ENCODE results near the gene PKD1.
A peak's percentile ranks its signal among the peaks of the same experiment; 100 is the strongest.

The PKD1 gene

GRCh38 chr16:2170080-2170479, 34.4 kb upstream of the PKD1 start:
- no peak for DNase-seq (ENCODE audit: low spot score)

- DNase-seq (ENCODE audit: low spot score): no peak
These were observed 31.5 kb upstream of the PKD1 start for GRCh38 chr16:2167068-2167638.

GRCh38 chr16:2166263-2167067, 30.8 kb upstream of the PKD1 start:
- no peak for DNase-seq (ENCODE audit: low spot score)

DNA sequence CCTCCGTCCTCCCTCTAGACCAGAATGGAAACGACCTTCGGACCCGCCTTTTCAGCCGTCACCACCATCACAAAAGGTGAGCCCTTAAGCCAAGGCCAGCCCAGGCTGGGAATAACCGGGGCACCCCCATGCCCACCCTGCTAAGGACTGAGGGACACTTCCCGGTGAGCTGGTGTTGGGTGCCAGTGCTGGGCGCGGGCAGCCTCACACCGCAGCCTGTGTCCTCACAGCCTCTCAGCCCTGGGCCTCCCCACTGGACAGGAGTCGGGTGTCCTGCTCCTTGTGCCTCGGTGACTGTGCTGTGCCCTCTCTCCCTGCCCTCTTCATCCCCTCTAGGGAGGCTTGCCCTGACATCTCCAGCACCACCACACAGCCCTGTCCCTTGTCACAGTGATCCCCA, 30.2 kb upstream of the PKD1 start:
- DNase-seq (ENCODE audit: low spot score): no peak

- DNase-seq (ENCODE audit: low spot score): no peak
These were observed 27.6 kb upstream of the PKD1 start for GRCh38 chr16:2163211-2163881.

DNA sequence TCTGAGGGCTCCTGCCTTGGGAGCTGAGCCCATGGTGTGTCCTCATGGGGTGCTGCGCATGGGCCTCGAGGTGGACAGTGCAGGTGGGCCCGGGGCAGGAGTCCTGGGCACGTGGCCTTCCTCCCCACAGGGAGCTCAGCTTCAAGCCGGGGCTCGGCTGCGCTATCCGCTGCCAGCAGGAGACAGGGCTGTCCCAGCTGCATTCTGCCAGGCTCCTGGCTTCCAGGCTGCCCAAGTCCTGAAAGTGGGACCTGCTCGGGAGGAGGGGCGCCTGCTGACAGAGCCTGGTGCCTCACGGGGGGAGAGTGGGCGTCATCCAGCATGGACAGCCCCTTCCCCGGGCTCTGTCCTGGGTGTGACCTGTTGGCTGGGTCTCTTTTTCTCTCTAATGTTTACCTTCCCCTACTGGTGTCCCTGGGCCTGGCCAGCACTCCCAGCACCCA, 27.0 kb upstream of the PKD1 start:
- DNase-seq (ENCODE audit: low spot score): no peak

GRCh38 chr16:2161911-2162310, 26.2 kb upstream of the PKD1 start:
- no peak for DNase-seq (ENCODE audit: low spot score)

DNA sequence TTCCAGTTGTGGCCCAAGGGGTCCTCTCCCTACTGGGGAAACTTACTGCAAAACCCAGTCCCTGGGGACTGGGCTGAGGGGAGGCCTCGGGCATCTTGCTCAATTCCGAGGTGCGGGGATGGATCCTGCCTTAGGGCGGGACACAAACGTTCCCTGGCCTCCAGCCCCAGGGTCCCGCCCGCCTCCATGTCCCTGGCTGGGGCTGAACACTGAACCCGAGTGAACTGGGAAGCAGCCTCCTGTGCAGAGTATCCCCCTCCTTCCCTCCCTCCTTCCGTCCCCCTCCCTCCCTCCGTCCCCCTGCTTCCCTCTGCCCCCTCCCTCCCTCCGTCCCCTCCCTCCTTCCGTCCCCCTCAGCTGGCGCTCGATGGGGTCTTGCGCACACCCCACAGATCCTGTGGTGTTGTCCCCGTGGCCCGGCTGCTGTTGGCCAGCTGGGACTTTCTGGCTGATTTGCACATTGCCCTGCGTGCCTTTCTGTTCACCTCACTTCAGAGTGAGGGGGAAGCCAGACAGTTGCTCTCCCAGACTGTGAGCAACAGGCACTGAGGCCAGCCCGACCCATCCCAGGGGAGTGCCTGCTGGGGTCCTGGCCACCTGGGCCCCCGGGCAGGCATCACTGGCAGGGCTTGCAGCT, 25.3 kb upstream of the PKD1 start:
- no peak for DNase-seq (ENCODE audit: low spot score)

GRCh38 chr16:2159175-2159838, 23.6 kb upstream of the PKD1 start:
- DNase-seq (ENCODE audit: low spot score): peak; percentile 58

DNA sequence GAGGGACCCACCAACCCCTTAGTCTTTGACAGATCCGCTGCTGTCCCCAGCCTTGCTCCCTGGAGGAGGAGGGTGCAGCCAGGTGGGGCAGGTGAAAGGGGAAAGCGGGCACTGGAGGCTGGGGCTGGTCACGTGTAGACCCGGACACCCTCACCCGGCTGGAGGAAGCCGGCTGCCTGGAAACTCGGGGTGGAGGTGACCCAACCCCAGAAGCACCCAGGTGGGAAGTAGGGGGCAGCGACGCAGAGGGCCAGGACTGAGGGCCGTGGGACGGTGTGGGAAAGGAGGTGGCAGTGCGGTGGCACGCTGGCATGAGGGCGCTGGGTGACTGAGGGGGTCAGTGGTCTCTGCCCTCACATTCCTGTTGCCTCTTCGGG, 22.6 kb upstream of the PKD1 start:
- DNase-seq (ENCODE audit: low spot score): no peak

- no peak for DNase-seq (ENCODE audit: low spot score)
These were observed 22.0 kb upstream of the PKD1 start for GRCh38 chr16:2157480-2158261.

GRCh38 chr16:2156849-2157224, 21.1 kb upstream of the PKD1 start:
- DNase-seq (ENCODE audit: low spot score): no peak

DNA sequence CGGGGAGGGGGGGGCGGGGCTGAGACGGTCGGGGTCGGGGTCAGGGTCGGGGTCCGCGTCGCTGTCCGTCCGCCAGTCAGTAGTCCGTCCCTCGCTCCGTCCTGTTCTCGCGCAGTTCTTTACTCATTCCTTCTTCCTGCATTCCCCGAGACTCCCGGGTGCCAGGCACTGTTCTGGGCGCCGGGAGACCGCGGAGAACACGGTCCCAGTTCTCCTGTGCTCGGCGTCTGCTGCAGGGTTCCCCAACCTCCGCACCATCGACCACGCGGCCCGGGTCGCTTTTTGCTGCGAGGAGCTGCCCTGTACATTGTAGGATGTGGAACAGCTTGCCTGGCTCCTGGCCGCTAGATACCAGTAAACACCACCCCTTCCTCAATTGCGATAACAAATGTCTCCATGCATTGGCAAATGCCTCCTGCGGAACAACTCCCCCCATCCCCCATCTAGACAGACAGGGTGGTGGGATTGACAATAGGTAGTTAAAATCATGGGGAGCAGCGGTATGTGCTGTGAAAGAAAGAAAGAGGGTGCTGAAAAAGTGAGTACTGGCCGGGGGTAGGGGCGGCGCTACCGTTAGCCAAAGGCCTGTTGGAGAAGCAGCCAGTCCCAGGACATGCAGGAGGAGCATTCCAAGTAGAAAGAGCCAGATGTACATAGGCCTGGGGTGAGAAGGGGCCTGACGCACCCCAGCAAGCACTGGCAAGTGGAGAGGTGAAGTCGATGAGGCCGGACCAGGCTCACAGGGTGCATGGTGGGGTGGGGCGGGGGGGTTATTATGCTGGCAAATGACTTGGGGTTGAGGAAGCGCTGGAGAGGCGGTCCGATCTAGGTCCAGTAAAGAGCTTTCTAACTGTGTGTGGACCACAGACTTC, 20.5 kb upstream of the PKD1 start:
- no peak for DNase-seq (ENCODE audit: low spot score)

DNA sequence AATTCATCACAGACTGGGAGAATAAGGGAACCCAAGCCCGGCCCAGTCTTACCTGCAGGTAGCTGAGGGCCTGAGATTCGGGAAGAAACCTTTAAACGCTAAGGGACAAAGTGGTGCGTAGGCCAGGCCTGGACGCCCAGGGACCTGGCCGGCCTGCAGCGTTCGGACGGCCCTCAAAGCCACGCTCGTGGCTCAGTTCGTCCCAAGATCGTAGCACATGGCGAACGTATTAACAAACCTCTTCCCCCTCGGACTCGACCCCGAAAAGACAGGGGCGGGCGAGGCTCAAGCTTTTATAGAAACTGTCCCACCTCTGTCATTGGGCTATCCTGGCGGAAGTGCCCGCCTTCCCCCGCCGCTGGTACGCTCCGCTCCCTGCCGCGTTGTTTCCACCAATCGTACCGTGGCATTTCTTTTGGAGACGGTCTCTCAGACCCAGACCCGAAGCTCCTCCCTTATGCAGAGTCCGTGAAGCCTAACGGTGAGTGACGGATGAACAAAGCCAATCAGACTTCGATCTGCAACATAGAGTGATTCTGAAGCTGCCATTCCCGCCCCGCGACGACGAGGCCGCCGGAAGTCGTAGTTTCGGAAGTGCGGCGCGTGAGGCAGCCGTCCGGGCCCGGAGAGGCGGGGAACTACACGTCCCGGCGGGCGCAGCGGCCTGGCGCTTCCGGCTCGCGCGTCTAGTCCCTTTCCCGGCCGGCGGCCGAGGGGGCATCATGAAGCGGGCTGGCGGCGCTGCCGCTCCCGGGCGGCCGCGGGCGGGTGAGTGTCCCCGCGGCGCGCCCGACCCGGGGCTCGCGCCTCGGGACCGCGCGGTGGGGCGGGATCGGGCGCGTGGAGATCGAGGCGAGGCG, 19.6 kb upstream of the PKD1 start, which contains the start of gene TRAF7:
TRAF7 (plus strand) TSS at position 692 of the 860 bp plus-strand sequence. CDS start 8,139 bp downstream, outside the sequence.
- peak; percentile 100 for DNase-seq (ENCODE audit: low spot score)

DNA sequence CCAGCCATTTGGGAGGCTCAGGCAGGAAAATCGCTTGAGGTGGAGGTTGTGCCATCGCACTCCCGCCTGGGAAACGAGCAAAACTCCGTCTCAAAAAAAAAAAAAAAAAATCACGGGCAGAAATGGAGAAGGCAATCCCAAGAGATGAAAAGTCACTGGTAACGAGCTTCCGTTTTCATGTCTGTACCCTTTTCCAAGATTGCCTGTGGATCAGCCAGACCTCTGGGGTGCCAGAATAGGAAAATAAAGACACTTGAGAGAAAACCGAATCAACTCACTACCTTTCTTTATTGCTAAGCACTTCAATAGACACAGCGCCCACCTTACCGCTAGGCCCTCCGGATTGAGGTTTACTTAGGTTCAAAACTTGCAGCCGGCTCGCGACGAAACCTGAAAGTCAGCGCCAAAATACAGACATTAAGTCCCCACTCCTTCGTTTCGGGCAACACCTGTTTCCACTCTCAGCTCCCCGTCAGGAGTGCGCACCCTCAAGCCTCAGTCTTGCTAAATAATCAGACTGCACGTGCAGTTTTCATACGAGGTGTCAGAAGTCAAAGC, 18.9 kb upstream of the PKD1 start:
- no peak for DNase-seq (ENCODE audit: low spot score)

GRCh38 chr16:2152695-2153506, 17.2 kb upstream of the PKD1 start:
- no peak for DNase-seq (ENCODE audit: low spot score)

GRCh38 chr16:2151188-2152091, 15.7 kb upstream of the PKD1 start:
- no peak for DNase-seq (ENCODE audit: low spot score)

All from putamen (tissue), 1 donor.